GM23338 (cell line): ENCODE results near the gene CDKAL1.

Experiments used
- CREB1 ChIP-seq: fragments of 250-450 bp; sonication (Bioruptor Pico); IDR thresholded peaks from 2 replicates; pipeline ENCODE4 v1.5.0; 2020; ENCODE audit warnings: low read depth, mild to moderate bottlenecking, moderate library complexity
- CTCF ChIP-seq, 2 experiments: fragments of 200-600 bp in 1 of 2; sonication (generic) in 1 of 2; conservative IDR thresholded peaks; 2 replicates each; pipeline versions ENCODE4 v1.5.1 to v1.6.1; 2016 to 2017; ENCODE audit warnings: antibody characterized with exemption in 2 of 2, low read depth in 2 of 2, mild to moderate bottlenecking in 2 of 2, moderate library complexity in 1 of 2
- EZH2 ChIP-seq: fragments of 200-600 bp; sonication (generic); IDR thresholded peaks from one replicate; pipeline ENCODE4 v1.8.0; 2017; ENCODE audit warnings: antibody characterized with exemption, mild to moderate bottlenecking, low read depth; ENCODE audit not compliant: unreplicated experiment
- EZH2phosphoT487 ChIP-seq: fragments of 200-600 bp; sonication (generic); IDR thresholded peaks from one replicate; pipeline ENCODE4 v1.8.1; 2018; ENCODE audit warnings: antibody characterized with exemption; ENCODE audit not compliant: unreplicated experiment
- POLR2AphosphoS5 ChIP-seq: IDR thresholded peaks from 2 replicates; pipeline ENCODE4 v1.6.1; 2016; ENCODE audit warnings: antibody characterized with exemption, low read depth
- STAT1 ChIP-seq: IDR thresholded peaks from one replicate; pipeline ENCODE4 v1.6.1; 2016; ENCODE audit warnings: antibody characterized with exemption; ENCODE audit not compliant: unreplicated experiment

- TF ChIP-seq CTCF (conservative IDR thresholded peaks at IDR 0.05; ENCODE audit: low read depth in 2 of 2) (no peak), EZH2 (no peak), EZH2phosphoT487 (no peak), CREB1 (CRISPR knock-in tag) (no peak), POLR2AphosphoS5 (no peak), STAT1 (no peak)
These were observed 492.5 kb downstream of the CDKAL1 start for GRCh38 chr6:21026576-21027273.
